ENCODE measurements around the gene JPT1.

JPT1 gene

DNA sequence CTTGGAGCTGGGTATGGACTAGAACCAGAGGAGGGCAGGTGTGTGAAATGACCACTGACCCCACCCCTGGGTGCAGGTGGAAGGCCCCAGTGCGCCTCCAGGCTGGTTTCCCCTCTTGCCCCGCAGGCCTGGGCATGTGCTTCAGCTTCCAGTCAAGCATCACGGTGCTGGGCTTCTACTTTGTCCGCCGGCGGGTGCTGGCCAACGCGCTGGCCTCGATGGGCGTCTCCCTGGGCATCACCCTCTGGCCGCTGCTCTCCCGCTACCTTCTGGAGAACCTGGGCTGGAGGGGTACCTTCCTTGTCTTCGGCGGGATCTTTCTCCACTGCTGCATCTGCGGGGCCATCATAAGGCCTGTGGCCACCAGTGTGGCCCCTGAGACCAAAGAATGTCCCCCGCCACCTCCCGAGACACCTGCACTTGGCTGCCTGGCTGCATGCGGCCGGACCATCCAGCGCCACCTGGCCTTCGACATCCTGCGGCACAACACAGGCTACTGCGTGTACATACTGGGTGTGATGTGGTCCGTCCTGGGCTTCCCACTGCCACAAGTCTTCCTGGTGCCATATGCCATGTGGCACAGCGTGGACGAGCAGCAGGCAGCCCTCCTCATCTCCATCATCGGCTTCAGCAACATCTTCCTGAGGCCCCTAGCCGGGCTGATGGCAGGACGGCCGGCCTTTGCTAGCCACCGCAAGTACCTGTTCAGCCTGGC lies 54.3 kb downstream of the JPT1 start:
- no peak overlapping the region for H3K4me3 ChIP-seq (ENCODE audit: low read depth, low read length)
- TF ChIP-seq, protein P1, sequence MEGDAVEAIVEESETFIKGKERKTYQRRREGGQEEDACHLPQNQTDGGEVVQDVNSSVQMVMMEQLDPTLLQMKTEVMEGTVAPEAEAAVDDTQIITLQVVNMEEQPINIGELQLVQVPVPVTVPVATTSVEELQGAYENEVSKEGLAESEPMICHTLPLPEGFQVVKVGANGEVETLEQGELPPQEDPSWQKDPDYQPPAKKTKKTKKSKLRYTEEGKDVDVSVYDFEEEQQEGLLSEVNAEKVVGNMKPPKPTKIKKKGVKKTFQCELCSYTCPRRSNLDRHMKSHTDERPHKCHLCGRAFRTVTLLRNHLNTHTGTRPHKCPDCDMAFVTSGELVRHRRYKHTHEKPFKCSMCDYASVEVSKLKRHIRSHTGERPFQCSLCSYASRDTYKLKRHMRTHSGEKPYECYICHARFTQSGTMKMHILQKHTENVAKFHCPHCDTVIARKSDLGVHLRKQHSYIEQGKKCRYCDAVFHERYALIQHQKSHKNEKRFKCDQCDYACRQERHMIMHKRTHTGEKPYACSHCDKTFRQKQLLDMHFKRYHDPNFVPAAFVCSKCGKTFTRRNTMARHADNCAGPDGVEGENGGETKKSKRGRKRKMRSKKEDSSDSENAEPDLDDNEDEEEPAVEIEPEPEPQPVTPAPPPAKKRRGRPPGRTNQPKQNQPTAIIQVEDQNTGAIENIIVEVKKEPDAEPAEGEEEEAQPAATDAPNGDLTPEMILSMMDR (IDR thresholded peaks at IDR 0.05; ENCODE audit: borderline replicate concordance, insufficient read depth, low read depth, low read length), result no peak

DNA sequence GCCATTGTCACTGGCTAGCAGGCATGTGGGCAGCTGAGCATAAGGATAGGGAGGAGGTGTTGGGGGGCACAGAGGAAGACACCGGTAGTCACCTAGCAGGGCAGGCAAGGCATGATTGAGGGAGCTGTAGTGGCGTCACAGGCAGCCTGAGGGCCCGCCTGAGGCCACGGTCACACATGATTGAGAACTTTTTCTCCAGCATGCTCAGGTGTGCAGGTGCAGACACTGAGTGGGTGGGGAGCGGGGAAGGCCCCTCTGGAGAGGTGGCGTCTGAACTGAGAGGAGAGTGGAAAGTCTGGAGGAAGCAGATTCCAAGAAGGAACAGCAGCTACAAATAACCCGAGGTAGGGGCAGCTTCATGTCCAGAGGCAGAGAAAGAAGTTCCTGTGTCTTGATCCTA lies 55.5 kb downstream of the JPT1 start:
- H3K4me3 ChIP-seq (ENCODE audit: low read depth, low read length), result no peak overlapping the region
- TF ChIP-seq, protein P1 (IDR thresholded peaks at IDR 0.05; ENCODE audit: borderline replicate concordance, insufficient read depth, low read depth, low read length), result no peak

DNA sequence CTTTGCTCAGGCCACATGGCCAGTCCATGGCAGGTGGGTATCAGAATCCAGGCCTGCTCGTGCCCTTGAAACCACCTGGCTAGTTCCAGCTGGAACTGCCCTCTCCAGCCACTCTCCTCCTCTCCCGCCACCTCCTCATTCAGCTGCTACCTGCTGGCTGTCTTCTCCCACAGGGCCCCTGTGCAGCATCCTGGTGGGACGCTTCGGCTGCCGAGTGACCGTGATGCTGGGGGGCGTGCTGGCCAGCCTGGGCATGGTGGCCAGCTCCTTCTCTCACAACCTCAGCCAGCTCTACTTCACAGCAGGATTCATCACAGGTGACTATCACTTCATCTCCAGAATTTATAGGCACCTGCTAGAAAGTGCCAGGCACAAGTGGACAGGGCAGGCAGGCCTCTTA lies 56.4 kb downstream of the JPT1 start:
- H3K4me3 ChIP-seq (ENCODE audit: low read depth, low read length), result no peak overlapping the region
- TF ChIP-seq, protein P1 (IDR thresholded peaks at IDR 0.05; ENCODE audit: borderline replicate concordance, insufficient read depth, low read depth, low read length), result no peak

- TF ChIP-seq, protein P1 (IDR thresholded peaks at IDR 0.05; ENCODE audit: borderline replicate concordance, insufficient read depth, low read depth, low read length), result no peak
- H3K4me3 ChIP-seq (ENCODE audit: low read depth, low read length), result no peak overlapping the region
Measured at GRCh38 chr17:75096082-75096625, 58.2 kb downstream of the JPT1 start.

- no peak overlapping the region for H3K4me3 ChIP-seq (ENCODE audit: low read depth, low read length)
- TF ChIP-seq, protein P1 (IDR thresholded peaks at IDR 0.05; ENCODE audit: borderline replicate concordance, insufficient read depth, low read depth, low read length), result no peak
Measured at GRCh38 chr17:75094871-75095399, 59.4 kb downstream of the JPT1 start.

GRCh38 chr17:75093548-75094158 lies 60.7 kb downstream of the JPT1 start:
- H3K4me3 ChIP-seq (ENCODE audit: low read depth, low read length), result no peak overlapping the region
- TF ChIP-seq, protein P1 (IDR thresholded peaks at IDR 0.05; ENCODE audit: borderline replicate concordance, insufficient read depth, low read depth, low read length), result no peak

Measured in GM12875 (cell line).